Measurements from ENCODE around the gene CNTLN. TPM values are rescaled to one million over a fixed set of nuclear protein-coding genes. Genes with fewer than 3 reads are reported as not detected.

CNTLN gene
- total and polyA plus RNA-seq, 2 of the 8 experiments (the other 6 are each of a cell fraction or from before 2014, with no cell fraction given), result 4.8 to 10.8 TPM

GRCh38 chr9:17480966-17481365 is 346.1 kb downstream of the CNTLN start (continued):
- TF ChIP-seq, protein P1, sequence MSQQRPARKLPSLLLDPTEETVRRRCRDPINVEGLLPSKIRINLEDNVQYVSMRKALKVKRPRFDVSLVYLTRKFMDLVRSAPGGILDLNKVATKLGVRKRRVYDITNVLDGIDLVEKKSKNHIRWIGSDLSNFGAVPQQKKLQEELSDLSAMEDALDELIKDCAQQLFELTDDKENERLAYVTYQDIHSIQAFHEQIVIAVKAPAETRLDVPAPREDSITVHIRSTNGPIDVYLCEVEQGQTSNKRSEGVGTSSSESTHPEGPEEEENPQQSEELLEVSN (IDR thresholded peaks at IDR 0.05), result no peak
